ENCODE results near the gene GARS1.
A peak's percentile ranks its signal among the peaks of the same experiment; 100 is the strongest.

GARS1 gene

GRCh38 chr7:30682212-30683083, 87.8 kb downstream of the GARS1 start, which contains the start of gene CRHR2:
Gene CRHR2, minus strand, starts transcription at chr7:30682456. Its CDS starts 176 bp downstream, at chr7:30682280.
- H3K9me3 ChIP-seq (ENCODE audit: control insufficient read depth, insufficient read depth, low read length): no peaks in the 10 kb centered on the region
- no peaks in the 10 kb centered on the region for H3K36me3 ChIP-seq (ENCODE audit: insufficient read depth, low read length)
- H3K9ac ChIP-seq (ENCODE audit: low read depth, low read length): peak within 1 kb of the TSS; percentile 55; the same call in 1 of the 2 replicates
- H3K4me1 ChIP-seq (ENCODE audit: insufficient read depth, low read length): peaks cover 18% of the 10 kb centered on the region

- H3K9me3 ChIP-seq (ENCODE audit: control insufficient read depth, insufficient read depth, low read length): no peaks in the 10 kb centered on the region
- no peaks in the 10 kb centered on the region for H3K36me3 ChIP-seq (ENCODE audit: insufficient read depth, low read length)
- peaks cover 18% of the 10 kb centered on the region for H3K4me1 ChIP-seq (ENCODE audit: insufficient read depth, low read length)
- H3K9ac ChIP-seq (ENCODE audit: low read depth, low read length): no peak overlapping the region
Measured at GRCh38 chr7:30683306-30683705, 88.6 kb downstream of the GARS1 start.

All from ES-I3 (cell line).